Peyer's patch (tissue), 4 donors: ENCODE data around the gene SEC24B.

Source experiments
- POLR2A ChIP-seq, 2 donors: fragments of 450-650 bp; IDR thresholded peaks; one replicate each; pipeline ENCODE4 v1.5.1; 2017; ENCODE audit warnings: antibody characterized with exemption in 2 of 2, mild to moderate bottlenecking in 2 of 2, moderate library complexity in 2 of 2
- TF ChIP-seq, protein P1 (sequence below), 6 experiments: fragments of 450-650 bp in 4 of 6; fragments of 200-600 bp in 2 of 6; sonication (generic) in 1 of 6; IDR thresholded peaks; one replicate each; pipeline ENCODE4 v1.5.1; 2017 to 2019; ENCODE audit warnings: antibody characterized with exemption in 6 of 6, mild to moderate bottlenecking in 3 of 6, moderate library complexity in 1 of 6

- TF ChIP-seq, protein P1, sequence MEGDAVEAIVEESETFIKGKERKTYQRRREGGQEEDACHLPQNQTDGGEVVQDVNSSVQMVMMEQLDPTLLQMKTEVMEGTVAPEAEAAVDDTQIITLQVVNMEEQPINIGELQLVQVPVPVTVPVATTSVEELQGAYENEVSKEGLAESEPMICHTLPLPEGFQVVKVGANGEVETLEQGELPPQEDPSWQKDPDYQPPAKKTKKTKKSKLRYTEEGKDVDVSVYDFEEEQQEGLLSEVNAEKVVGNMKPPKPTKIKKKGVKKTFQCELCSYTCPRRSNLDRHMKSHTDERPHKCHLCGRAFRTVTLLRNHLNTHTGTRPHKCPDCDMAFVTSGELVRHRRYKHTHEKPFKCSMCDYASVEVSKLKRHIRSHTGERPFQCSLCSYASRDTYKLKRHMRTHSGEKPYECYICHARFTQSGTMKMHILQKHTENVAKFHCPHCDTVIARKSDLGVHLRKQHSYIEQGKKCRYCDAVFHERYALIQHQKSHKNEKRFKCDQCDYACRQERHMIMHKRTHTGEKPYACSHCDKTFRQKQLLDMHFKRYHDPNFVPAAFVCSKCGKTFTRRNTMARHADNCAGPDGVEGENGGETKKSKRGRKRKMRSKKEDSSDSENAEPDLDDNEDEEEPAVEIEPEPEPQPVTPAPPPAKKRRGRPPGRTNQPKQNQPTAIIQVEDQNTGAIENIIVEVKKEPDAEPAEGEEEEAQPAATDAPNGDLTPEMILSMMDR (IDR thresholded peaks at IDR 0.05), result peak in 1 of 6 experiments; percentile 27
- peak; percentile 31 to 36 for TF ChIP-seq POLR2A (IDR thresholded peaks at IDR 0.05)
These were observed 126.5 kb downstream of the SEC24B start, which contains the start of gene MCUB for GRCh38 chr4:109559983-109560686.
